ENCODE results near the gene MYO5B.
A peak's percentile ranks its signal among the peaks of the same experiment; 100 is the strongest.

GRCh38 chr18:50009773-50010335, 185.1 kb downstream of the MYO5B start:
- TF ChIP-seq CTCF (IDR thresholded peaks at IDR 0.05) = peak; percentile 62
- no peak for TF ChIP-seq EZH2 (IDR thresholded peaks at IDR 0.05; ENCODE audit: borderline replicate concordance, insufficient read depth, low read depth, low read length, poor library complexity, severe bottlenecking)

Measured in B cell (primary cell).